GM19025 (cell line): ENCODE results near the gene RPL9.
A peak's percentile ranks its signal among the peaks of the same experiment; 100 is the strongest.

Experiments
- ATAC-seq: cut with Tn5 transposase; IDR thresholded peaks from one replicate; pipeline ENCODE4 v1.9.1; 2021; ENCODE audit warnings: mild to moderate bottlenecking, low read depth, moderate library complexity; ENCODE audit not compliant: unreplicated experiment

Gene RPL9

GRCh38 chr4:39467464-39467863, 8.7 kb upstream of the RPL9 start:
- no peak for ATAC-seq

GRCh38 chr4:39466747-39467146, 8.0 kb upstream of the RPL9 start:
- no peak for ATAC-seq

GRCh38 chr4:39464886-39465501, 6.3 kb upstream of the RPL9 start:
- ATAC-seq, result no peak

- peak; percentile 2 for ATAC-seq
Measured at GRCh38 chr4:39458161-39458504, 589 bp downstream of the RPL9 start.

GRCh38 chr4:39456946-39457763, 1.6 kb downstream of the RPL9 start:
- no peak for ATAC-seq

GRCh38 chr4:39455486-39455885, 3.2 kb downstream of the RPL9 start:
- no peak for ATAC-seq

GRCh38 chr4:39453738-39454137, 5.0 kb downstream of the RPL9 start:
- ATAC-seq, result no peak

GRCh38 chr4:39452860-39453587, 5.7 kb downstream of the RPL9 start:
- no peak for ATAC-seq

GRCh38 chr4:39452153-39452859, 6.4 kb downstream of the RPL9 start:
- ATAC-seq, result no peak

- ATAC-seq, result no peak
Measured at GRCh38 chr4:39451423-39452023, 7.2 kb downstream of the RPL9 start.

GRCh38 chr4:39450618-39451017, 8.1 kb downstream of the RPL9 start:
- ATAC-seq, result no peak

GRCh38 chr4:39446842-39447573, 11.7 kb downstream of the RPL9 start:
- ATAC-seq, result peak; percentile 89

GRCh38 chr4:39446483-39446841, 12.3 kb downstream of the RPL9 start:
- no peak for ATAC-seq

- no peak for ATAC-seq
Measured at GRCh38 chr4:39442998-39443397, 15.7 kb downstream of the RPL9 start.

GRCh38 chr4:39441593-39441992, 17.1 kb downstream of the RPL9 start:
- ATAC-seq, result no peak

GRCh38 chr4:39435659-39436563, 22.8 kb downstream of the RPL9 start:
- ATAC-seq, result no peak

- no peak for ATAC-seq
Measured at GRCh38 chr4:39433878-39434492, 24.7 kb downstream of the RPL9 start.

- no peak for ATAC-seq
Measured at GRCh38 chr4:39429476-39430334, 29.0 kb downstream of the RPL9 start.
